ENCODE measurements around the gene PRL.

Gene PRL

GRCh38 chr6:22290045-22290444 lies 6.8 kb downstream of the PRL start:
- no peak for DNase-seq

- no peak for DNase-seq
These were observed 8.1 kb downstream of the PRL start for GRCh38 chr6:22288721-22289120.

DNA sequence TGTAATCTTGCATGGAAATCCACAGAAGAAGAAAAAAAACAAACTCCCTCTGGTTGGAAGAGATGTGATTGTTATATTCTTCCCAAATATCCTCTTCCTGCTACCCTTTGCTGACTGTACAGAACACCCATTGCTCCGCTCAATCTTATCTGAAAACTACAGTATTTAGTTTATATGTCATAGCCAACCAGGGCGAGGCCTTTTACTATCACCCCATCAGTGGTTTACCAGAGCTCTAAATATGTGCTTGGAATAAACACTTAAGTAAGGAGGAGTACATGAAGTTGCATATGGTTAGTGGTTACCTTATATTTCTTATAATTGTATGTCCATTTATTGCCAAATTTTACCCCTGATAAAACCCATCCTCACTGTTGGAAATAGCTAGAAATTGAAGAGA lies 12.2 kb downstream of the PRL start:
- DNase-seq: no peak

DNA sequence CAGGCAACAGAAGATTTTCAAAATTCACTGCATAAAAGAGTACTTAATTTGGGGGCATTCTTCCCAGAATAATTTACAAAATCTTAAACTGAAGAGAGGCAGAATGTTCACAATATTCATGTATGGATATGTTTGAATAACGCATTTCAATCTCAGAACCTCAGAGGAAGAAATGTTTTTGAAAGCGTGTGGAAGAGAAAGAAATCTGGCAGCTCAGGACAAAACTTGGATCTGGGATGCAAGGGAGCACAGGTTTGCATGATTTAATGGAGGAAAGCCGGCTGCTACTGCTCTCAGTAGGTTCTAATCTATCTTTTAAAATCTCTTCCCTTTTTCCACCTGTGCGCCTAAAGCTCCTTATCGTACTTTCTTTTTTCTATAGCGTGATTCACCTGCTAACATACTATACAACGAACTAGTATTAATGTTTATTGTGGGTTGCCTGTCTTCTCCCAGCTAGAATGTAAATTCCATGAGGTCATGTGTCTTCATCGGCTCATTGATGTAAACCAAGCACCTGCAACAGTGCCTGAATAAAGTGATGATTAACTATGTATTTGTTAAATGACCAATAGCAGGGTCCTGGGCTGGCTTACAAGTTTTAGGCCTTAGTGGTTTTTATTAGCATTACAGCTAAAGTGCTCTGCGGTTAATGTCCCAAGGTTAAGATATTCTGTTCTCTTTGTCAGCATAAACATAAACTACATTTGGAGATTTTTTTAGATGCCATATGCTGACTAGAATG lies 15.3 kb downstream of the PRL start:
- DNase-seq: no peak

DNA sequence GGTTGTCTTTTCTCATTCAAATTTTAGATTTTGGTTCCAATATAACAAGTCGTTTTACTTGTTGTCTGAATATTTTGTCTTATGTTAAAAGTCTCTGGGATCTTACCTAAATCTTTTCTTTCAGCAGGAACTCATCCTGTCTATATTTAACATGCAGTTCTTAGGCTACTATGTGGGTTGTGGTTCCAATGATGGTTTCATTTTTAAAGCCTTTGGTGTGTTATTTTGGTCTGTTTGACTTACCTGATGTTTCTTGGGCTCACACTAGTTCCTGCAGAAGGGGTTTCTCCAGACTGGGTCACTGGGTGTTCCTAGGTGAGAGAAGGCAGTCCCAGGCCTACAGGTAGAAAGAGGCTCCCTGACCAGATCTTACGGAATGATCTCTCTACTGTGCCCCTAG lies 17.4 kb downstream of the PRL start:
- DNase-seq: no peak

DNA sequence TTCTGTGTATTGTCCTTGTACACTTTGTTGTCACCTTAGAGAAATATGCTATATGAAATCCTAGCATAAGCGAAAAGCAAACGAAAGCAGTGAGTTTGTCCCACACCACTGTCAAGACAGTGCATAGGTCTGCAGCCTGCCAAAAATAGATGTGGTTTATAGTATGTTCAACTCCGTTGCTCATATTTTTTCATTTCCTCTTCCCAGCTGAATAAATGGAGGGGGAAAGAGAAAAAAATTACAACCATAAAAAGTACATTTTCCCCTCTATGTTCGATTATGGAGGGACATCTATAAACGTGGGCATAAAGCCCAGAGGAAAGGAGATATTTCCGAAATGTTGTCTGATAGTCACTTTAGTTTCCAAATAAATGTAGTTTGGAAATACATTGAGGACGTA lies 25.8 kb downstream of the PRL start:
- DNase-seq: no peak

DNA sequence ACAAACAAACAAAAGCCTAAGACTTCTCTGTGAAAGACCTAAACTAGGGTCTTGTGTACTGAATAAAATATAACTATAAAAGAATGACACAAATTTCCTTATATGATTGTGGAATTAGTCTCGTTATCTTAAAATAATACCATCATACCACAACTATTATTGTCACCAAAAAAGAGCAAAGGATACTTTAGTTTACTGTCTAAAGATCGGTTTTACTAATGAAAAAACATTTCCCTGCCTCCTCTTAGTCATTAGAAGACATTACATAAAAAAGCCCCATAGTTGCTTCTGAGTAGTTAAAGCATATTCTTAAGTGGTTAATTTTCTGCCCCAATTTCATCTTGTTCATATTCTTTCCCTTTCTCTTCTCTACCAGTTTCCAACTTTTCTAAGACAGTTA lies 33.1 kb downstream of the PRL start:
- no peak for DNase-seq

- no peak for DNase-seq
These were observed 42.0 kb downstream of the PRL start for GRCh38 chr6:22254886-22255285.

DNA sequence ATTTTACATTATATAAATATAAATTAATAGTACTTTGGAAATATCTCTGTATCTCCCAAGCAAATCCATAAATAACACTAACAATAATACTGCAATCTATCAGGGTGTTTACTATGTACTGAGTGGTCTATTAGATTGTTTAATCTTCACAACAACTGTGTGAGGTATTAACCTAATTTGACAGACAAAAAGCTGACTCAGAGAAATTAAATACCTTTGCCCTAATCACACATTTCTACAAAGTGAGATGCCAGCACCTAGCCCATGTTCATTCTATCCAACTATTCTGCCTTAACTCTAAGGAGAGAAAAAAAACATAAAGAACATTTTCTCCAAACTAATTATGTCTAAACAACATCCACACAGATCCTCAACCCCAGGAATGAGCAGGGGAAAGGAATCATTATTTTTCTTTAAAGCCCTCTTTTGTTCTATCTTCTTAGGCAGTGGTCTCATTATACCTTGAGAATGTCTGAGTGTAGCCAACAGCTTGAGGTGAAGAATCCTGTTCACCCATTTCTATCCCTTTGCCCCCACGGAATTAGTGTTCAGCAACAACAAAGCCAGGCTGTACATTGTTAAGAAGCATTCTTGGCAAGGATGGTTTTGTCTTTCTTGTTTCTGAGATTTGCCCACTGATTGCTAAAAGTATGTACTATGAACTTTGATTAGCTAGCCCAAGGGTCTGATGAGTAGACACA lies 42.7 kb downstream of the PRL start:
- DNase-seq: no peak

GRCh38 chr6:22251348-22251747 lies 45.5 kb downstream of the PRL start:
- DNase-seq: no peak

DNA sequence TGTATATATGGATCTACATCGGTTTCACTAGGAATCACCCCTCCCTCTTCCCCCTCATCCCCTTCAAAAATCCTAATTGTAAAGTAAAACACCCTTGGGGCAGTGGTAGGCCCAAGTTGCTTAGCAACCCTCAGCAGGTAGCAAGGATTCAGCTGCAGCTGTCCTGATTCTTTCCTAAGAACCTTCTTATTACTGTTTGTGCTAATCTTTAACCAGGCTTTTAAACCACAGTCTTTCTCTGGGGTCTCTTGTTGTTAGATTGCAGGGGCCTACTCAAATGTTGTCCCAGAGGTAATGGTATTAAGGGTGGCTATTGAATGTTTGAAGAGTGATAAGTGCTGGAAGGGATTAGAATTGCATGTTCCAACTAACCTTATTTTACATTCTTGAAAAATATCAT lies 46.4 kb downstream of the PRL start:
- DNase-seq: no peak

DNA sequence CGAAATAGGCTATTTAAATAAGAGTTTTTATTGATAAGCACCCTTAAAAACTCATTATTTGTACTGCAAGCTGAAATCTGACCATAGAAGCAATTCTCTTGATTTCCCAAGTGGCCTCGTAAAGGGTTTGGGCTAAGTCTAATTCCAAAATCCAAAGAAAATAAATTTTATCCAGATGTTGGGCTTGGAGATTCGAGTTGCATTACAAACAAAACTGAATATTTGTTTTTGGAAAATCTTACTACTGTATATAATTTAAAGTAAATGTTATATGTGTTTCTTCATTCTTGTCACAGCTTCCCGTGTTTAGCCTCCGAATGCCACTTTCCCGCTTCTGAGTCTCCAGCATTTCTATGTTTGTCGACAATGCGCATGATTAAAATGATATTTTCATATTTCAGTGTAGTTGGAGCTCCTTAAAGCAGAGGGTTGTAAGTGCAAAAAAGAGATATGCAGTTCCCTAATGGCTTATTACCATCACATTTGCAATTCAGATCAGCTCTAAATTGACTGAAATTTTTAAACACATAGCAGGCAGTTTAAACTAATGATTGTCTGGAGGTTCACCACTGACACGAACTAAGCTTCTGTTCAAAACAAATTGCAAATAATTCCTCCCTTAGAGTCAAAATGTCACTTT lies 47.0 kb downstream of the PRL start:
- no peak for DNase-seq

GRCh38 chr6:22248513-22249308 lies 48.1 kb downstream of the PRL start:
- no peak for DNase-seq

DNA sequence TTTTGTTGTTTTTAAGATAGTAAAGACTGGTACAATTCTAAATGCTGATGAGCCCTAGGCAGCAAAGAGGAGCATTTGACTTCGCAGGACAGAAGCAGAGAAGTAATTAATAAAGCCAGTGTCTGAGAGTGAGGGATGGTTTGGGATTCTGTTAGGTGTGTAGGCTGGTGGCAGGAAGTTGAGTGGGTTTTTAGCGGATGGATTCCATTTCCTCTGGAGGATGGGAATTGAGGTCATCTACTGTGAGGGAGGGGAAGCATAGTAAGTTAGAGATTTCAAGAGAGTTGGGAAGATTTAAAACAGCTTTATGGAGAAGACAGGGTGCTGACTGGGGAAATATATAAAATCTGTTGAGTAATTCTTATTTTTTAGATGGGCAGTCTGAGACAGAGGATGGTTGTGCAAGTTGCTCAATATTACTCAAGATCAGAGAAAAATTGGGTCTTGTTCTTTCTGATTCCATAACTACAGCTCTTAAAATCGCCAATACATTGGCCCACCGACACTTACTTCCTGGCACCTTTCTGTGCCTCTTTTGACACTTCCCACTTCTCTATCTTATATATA lies 48.8 kb downstream of the PRL start:
- DNase-seq: no peak

GRCh38 chr6:22240025-22240424 lies 56.8 kb downstream of the PRL start:
- DNase-seq: no peak

GRCh38 chr6:22239261-22239921 lies 57.4 kb downstream of the PRL start:
- DNase-seq: no peak

DNA sequence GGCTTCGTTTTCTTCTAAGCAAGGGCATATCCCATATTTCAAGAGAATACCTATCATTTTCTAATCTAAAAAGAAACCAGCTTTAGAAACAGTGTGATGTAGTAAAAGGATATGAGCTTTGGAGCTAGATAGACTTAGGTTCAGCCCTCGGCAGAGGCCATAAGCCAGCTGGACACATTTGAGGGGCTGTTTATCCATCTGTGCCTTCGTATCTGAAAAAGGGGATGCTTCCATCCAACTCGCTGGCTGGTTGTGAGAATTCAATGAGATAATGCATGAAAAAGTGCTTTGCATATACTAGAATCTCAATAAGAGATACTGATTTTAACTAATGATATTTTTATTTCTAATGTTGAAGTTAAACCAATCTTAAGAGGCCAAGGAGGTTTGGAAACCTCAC lies 58.0 kb downstream of the PRL start:
- DNase-seq: no peak

GRCh38 chr6:22237526-22237925 lies 59.3 kb downstream of the PRL start:
- no peak for DNase-seq
